ENCODE results near the gene BICDL2.

The BICDL2 gene

GRCh38 chr16:2991566-2992261 lies 45.0 kb downstream of the BICDL2 start:
- no peak overlapping the region for H3K27ac ChIP-seq
- TF ChIP-seq, protein P1, sequence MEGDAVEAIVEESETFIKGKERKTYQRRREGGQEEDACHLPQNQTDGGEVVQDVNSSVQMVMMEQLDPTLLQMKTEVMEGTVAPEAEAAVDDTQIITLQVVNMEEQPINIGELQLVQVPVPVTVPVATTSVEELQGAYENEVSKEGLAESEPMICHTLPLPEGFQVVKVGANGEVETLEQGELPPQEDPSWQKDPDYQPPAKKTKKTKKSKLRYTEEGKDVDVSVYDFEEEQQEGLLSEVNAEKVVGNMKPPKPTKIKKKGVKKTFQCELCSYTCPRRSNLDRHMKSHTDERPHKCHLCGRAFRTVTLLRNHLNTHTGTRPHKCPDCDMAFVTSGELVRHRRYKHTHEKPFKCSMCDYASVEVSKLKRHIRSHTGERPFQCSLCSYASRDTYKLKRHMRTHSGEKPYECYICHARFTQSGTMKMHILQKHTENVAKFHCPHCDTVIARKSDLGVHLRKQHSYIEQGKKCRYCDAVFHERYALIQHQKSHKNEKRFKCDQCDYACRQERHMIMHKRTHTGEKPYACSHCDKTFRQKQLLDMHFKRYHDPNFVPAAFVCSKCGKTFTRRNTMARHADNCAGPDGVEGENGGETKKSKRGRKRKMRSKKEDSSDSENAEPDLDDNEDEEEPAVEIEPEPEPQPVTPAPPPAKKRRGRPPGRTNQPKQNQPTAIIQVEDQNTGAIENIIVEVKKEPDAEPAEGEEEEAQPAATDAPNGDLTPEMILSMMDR (IDR thresholded peaks at IDR 0.05), result no peak
- H3K79me2 ChIP-seq, result no peaks in the 10 kb centered on the region
- H3K27me3 ChIP-seq (ENCODE audit: control insufficient read depth, insufficient read depth, low read length), result no peaks in the 10 kb centered on the region
- H3K9me3 ChIP-seq (ENCODE audit: control insufficient read depth, low read length), result no peaks in the 10 kb centered on the region
- H3K36me3 ChIP-seq (ENCODE audit: control insufficient read depth, insufficient read depth, low read length), result no peaks in the 10 kb centered on the region
- H3K4me1 ChIP-seq, result no peaks in the 10 kb centered on the region
- H2AFZ ChIP-seq, result no peak overlapping the region
- no peak overlapping the region for H3K9ac ChIP-seq
- H3K4me3 ChIP-seq (ENCODE audit: low read depth, low read length), result no peak overlapping the region
- no peak overlapping the region for H3K4me2 ChIP-seq (ENCODE audit: low read length)

DNA sequence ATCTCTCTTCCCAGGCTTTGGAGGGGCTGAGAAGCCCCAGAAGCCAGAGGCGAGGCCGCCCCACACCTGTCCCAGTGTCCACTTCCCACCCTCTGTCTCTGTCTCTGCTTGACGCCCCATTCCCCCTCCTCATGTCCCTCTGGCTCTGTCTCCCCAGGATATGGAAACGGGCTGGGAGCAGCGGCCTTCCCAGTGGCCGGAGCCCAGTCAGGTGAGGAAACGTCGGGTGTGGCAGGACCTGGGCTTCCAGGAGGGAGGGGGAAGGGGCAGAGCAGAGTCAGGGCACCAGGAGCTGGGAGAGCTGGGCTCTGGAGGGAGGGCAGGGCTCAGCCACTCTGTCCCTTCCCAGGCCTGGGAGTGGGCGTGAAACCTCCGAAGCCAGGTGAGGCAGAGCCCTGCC lies 45.9 kb downstream of the BICDL2 start:
- TF ChIP-seq, protein P1 (IDR thresholded peaks at IDR 0.05), result no peak
- no peaks in the 10 kb centered on the region for H3K9me3 ChIP-seq (ENCODE audit: control insufficient read depth, low read length)
- H3K27me3 ChIP-seq (ENCODE audit: control insufficient read depth, insufficient read depth, low read length), result no peaks in the 10 kb centered on the region
- H3K79me2 ChIP-seq, result no peaks in the 10 kb centered on the region
- H3K27ac ChIP-seq, result no peak overlapping the region
- no peak overlapping the region for H2AFZ ChIP-seq
- no peak overlapping the region for H3K9ac ChIP-seq
- no peak overlapping the region for H3K4me3 ChIP-seq (ENCODE audit: low read depth, low read length)
- H3K36me3 ChIP-seq (ENCODE audit: control insufficient read depth, insufficient read depth, low read length), result no peaks in the 10 kb centered on the region
- no peaks in the 10 kb centered on the region for H3K4me1 ChIP-seq
- H3K4me2 ChIP-seq (ENCODE audit: low read length), result no peak overlapping the region

DNA sequence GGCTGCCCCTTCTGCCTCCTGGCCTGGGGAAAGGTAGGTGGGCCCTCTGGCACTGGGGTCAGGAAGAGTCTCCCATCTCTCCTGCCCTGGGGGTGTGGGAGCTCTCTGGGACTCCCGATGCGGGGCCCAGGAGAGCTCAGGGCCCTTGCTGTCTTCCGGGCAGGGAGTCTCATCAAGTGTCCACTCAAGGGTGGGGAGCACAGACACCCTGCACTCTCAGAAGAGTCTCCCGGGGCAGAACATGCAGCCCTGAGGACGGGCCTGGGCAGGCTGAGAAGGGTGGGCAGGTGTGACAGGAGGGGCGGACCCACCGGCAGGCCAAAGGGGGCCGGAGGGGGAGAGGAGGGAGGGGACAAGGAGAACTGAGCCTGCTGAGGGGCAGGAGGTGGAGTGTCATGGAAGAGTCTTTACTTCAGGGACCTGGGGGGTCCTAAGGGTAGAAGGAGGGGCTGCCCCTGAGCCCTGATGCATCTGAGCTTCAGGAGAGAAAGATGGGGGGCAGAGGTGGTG lies 48.1 kb downstream of the BICDL2 start:
- H3K4me2 ChIP-seq (ENCODE audit: low read length), result no peak overlapping the region
- no peaks in the 10 kb centered on the region for H3K27me3 ChIP-seq (ENCODE audit: control insufficient read depth, insufficient read depth, low read length)
- H2AFZ ChIP-seq, result no peak overlapping the region
- H3K36me3 ChIP-seq (ENCODE audit: control insufficient read depth, insufficient read depth, low read length), result no peaks in the 10 kb centered on the region
- H3K79me2 ChIP-seq, result no peaks in the 10 kb centered on the region
- no peak overlapping the region for H3K4me3 ChIP-seq (ENCODE audit: low read depth, low read length)
- H3K9me3 ChIP-seq (ENCODE audit: control insufficient read depth, low read length), result no peaks in the 10 kb centered on the region
- peaks cover 3% of the 10 kb centered on the region for H3K4me1 ChIP-seq
- no peak overlapping the region for H3K27ac ChIP-seq
- H3K9ac ChIP-seq, result no peak overlapping the region
- TF ChIP-seq, protein P1 (IDR thresholded peaks at IDR 0.05), result no peak

DNA sequence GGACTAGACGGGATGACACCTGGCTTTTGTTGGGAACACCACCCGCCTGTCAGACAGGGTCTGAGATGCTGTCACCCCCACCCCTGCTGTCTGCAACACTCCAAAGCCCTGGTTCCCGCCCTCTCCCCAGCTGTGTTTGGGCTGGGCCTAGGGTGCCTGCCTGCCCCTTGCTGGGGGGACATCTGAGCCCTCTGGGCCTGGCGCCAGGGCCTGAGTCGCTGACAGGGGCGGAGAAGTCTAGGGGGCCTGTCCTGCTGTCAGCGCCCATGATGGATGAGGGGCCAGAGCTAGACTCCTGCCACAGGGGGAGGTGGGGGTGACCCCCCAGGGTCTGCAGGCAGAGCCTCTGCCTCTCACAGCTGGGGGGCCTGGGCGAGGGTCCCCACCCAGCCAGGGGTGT lies 48.9 kb downstream of the BICDL2 start:
- no peak overlapping the region for H3K9ac ChIP-seq

More for the DNA sequence above, 48.9 kb downstream of the BICDL2 start:
- Histone ChIP-seq H3K9me3 (ENCODE audit: control insufficient read depth, low read length) (no peaks in the 10 kb centered on the region), H3K4me2 (ENCODE audit: low read length) (no peak overlapping the region), H3K4me3 (ENCODE audit: low read depth, low read length) (no peak overlapping the region), H3K36me3 (ENCODE audit: control insufficient read depth, insufficient read depth, low read length) (no peaks in the 10 kb centered on the region), H3K27me3 (ENCODE audit: control insufficient read depth, insufficient read depth, low read length) (no peaks in the 10 kb centered on the region), H3K4me1 (peaks cover 3% of the 10 kb centered on the region), H3K79me2 (no peaks in the 10 kb centered on the region), H3K27ac (no peak overlapping the region), H2AFZ (no peak overlapping the region)
- TF ChIP-seq, protein P1 (IDR thresholded peaks at IDR 0.05), result no peak

Measured in parathyroid adenoma (tissue), 2 donors.